Endothelial cell of umbilical vein (primary cell): Measurements from ENCODE around the gene ST6GALNAC6. TPM values are rescaled to one million over a fixed set of nuclear protein-coding genes. Genes with fewer than 3 reads are reported as not detected.

Experiments used
- BruUV-seq: library from RNA; stranded (reverse); fragments of 400-500 nt; replicated peaks from 2 replicates; lab custom pipeline; 2021; lab: Mats Ljungman, UMichigan
- CTCF ChIA-PET: fragments of 300-600, 350-600 bp; sonication (Branson Sonifier 250); formaldehyde crosslinking; loops from one replicate; lab custom pipeline; 2021; ENCODE audit warnings: antibody characterized with exemption, inconsistent platforms; lab: Charles Lee
- POLR2A ChIA-PET: fragments of 300-600, 350-600 bp; sonication (Branson Sonifier 250); formaldehyde crosslinking; loops from one replicate; lab custom pipeline; 2021; ENCODE audit warnings: antibody characterized with exemption, inconsistent platforms; lab: Charles Lee
- DNase-seq: peaks from one replicate; pipeline ENCODE4 v3.0.0-alpha.2; 2011; ENCODE audit warnings: low read depth, low spot score
- FAIRE-seq: peaks from 2 replicates; lab custom pipeline; 2011; peaks lifted over from hg19 to GRCh38; lab: Jason Lieb, UNC
- H2AFZ ChIP-seq: 2 replicates; pipeline ENCODE4 v1.6.0; 2012; ENCODE audit warnings: low read depth, low read length, control low read depth, inconsistent platforms
- H3K27ac ChIP-seq: 2 replicates; pipeline ENCODE4 v1.5.1; 2011; ENCODE audit warnings: low read depth, mild to moderate bottlenecking, control low read depth, low read length, moderate library complexity; ENCODE audit not compliant: insufficient read depth
- H3K27me3 ChIP-seq, 2 experiments: 2 replicates each; pipeline versions ENCODE4 v1.6.0 to v1.6.1; 2011; ENCODE audit warnings: low read length in 2 of 2, mixed read lengths in 1 of 2; ENCODE audit not compliant: control insufficient read depth in 2 of 2, insufficient read depth in 2 of 2
- H3K36me3 ChIP-seq, 2 experiments: 2 replicates in 1 of 2; 3 replicates in 1 of 2; pipeline ENCODE4 v1.5.1; 2011; ENCODE audit warnings: low read length in 2 of 2, mild to moderate bottlenecking in 1 of 2, moderate library complexity in 1 of 2; ENCODE audit not compliant: control insufficient read depth in 2 of 2, insufficient read depth in 2 of 2; ENCODE audit errors: extremely low read depth in 1 of 2
- H3K4me1 ChIP-seq: 3 replicates; pipeline ENCODE4 v1.5.1; 2011; ENCODE audit warnings: mild to moderate bottlenecking, low read length; ENCODE audit not compliant: control insufficient read depth, insufficient read depth; ENCODE audit errors: extremely low read depth
- H3K4me2 ChIP-seq: 2 replicates; pipeline ENCODE4 v1.6.1; 2011; ENCODE audit warnings: low read length, control low read depth, mixed read lengths; ENCODE audit not compliant: insufficient read depth
- H3K4me3 ChIP-seq, 3 experiments: fragments of 200-600 bp in 1 of 3; sonication (generic), shearing (Covaris generic) in 1 of 3; replicated peaks in 1 of 3; 2 replicates each; pipeline ENCODE4 v1.5.1; 2011 to 2016; ENCODE audit warnings: control low read depth in 3 of 3, low read length in 3 of 3, mild to moderate bottlenecking in 2 of 3, inconsistent platforms in 1 of 3, low read depth in 1 of 3, moderate library complexity in 1 of 3; ENCODE audit not compliant: insufficient read depth in 1 of 3
- H3K79me2 ChIP-seq: 2 replicates; pipeline ENCODE4 v1.6.0; 2012; ENCODE audit warnings: low read length, inconsistent platforms; ENCODE audit not compliant: control insufficient read depth, insufficient read depth
- H3K9ac ChIP-seq: replicated peaks from 2 replicates; pipeline ENCODE3; 2011; ENCODE audit warnings: low read length, control low read depth; ENCODE audit not compliant: insufficient read depth; ENCODE audit errors: extremely low read depth
- H3K9me1 ChIP-seq: replicated peaks from 3 replicates; pipeline ENCODE4 v1.6.0; 2011; ENCODE audit warnings: mild to moderate bottlenecking, low read length; ENCODE audit not compliant: control insufficient read depth, insufficient read depth; ENCODE audit errors: extremely low read depth
- H3K9me3 ChIP-seq: replicated peaks from 2 replicates; pipeline ENCODE4 v1.5.1; 2012; ENCODE audit warnings: low read length, inconsistent platforms; ENCODE audit not compliant: control insufficient read depth, insufficient read depth
- H4K20me1 ChIP-seq: replicated peaks from 2 replicates; pipeline ENCODE3; 2011; ENCODE audit warnings: mild to moderate bottlenecking, low read length; ENCODE audit not compliant: control insufficient read depth, insufficient read depth; ENCODE audit errors: extremely low read depth
- EZH2 ChIP-seq: IDR thresholded peaks from 2 replicates; pipeline ENCODE4 v1.6.1; 2012; ENCODE audit warnings: borderline replicate concordance, low read depth, mild to moderate bottlenecking, moderate library complexity, low read length, inconsistent platforms; ENCODE audit not compliant: severe bottlenecking
- FOS ChIP-seq: IDR thresholded peaks from 2 replicates; pipeline ENCODE4 v1.6.1; 2011; ENCODE audit warnings: mild to moderate bottlenecking, low read length, moderate library complexity, borderline replicate concordance; ENCODE audit not compliant: insufficient read depth
- GATA2 ChIP-seq: IDR thresholded peaks from 2 replicates; pipeline ENCODE4 v1.7.0; 2011; ENCODE audit warnings: low read depth, mild to moderate bottlenecking, moderate library complexity, mixed read lengths, low read length; ENCODE audit not compliant: insufficient read length, insufficient read depth
- JUN ChIP-seq: IDR thresholded peaks from 2 replicates; pipeline ENCODE4 v1.6.1; 2011; ENCODE audit warnings: borderline replicate concordance, low read depth; ENCODE audit not compliant: insufficient read length, insufficient read depth
- MYC ChIP-seq: IDR thresholded peaks from one replicate; pipeline ENCODE4 v1.6.1; 2011; ENCODE audit warnings: mild to moderate bottlenecking, low read depth, low read length
- POLR2A ChIP-seq: IDR thresholded peaks from 2 replicates; pipeline ENCODE4 v1.6.1; 2012; ENCODE audit warnings: low read depth, mild to moderate bottlenecking, control low read depth, low read length
- POLR2AphosphoS5 ChIP-seq: IDR thresholded peaks from 2 replicates; pipeline ENCODE4 v1.6.1; 2012; ENCODE audit warnings: low read depth, mild to moderate bottlenecking, control low read depth, low read length, moderate library complexity; ENCODE audit not compliant: insufficient read depth
- dilution Hi-C: fragments of 300-500 bp; cut with MboI; formaldehyde crosslinking; loops from one replicate; pipeline ENCODE4 v1.15.0; 2019; ENCODE audit warnings: low sequenced_read_pairs; ENCODE audit not compliant: extremely low pct_ligation_motif_present
- intact Hi-C: fragments of 100-400 bp; cut with micrococcal nuclease; formaldehyde crosslinking; loops from one replicate; pipeline ENCODE4 v1.10.0; 2022
- polyA plus RNA-seq, 4 experiments: library from polyadenylated mRNA; depleted of rRNA in 3 of 4; stranded (reverse) in 3 of 4; unstranded in 1 of 4; fragments of >200 nt; gene quantifications; 2 replicates each; pipeline versions ENCODE4 v1.2.1 to v1.2.3, GENCODE V29; 2011 to 2012; ENCODE audit warnings: missing spikeins in 1 of 4
- total RNA-seq: library from RNA; stranded (reverse); gene quantifications from 2 replicates; pipeline ENCODE4 v1.2.3, GENCODE V29; 2021
- TF ChIP-seq, protein P1 (sequence below), 2 donors: IDR thresholded peaks; 1 replicate in 1 of 2; 2 replicates in 1 of 2; pipeline ENCODE4 v1.5.1; 2011; ENCODE audit warnings: low read length in 2 of 2, mild to moderate bottlenecking in 2 of 2, moderate library complexity in 2 of 2, control low read depth in 1 of 2, inconsistent platforms in 1 of 2, low read depth in 1 of 2; ENCODE audit not compliant: insufficient read depth in 1 of 2; ENCODE audit errors: extremely low read depth in 1 of 2
- TF ChIP-seq, protein P2 (sequence below): IDR thresholded peaks from 2 replicates; pipeline ENCODE4 v1.6.1; 2011; ENCODE audit not compliant: insufficient read depth, insufficient read length

Gene ST6GALNAC6
- total and polyA plus RNA-seq, 2 donors (not counting 3 experiments of a cell fraction or from before 2014, with no cell fraction given) = 43.0 to 78.9 TPM

DNA sequence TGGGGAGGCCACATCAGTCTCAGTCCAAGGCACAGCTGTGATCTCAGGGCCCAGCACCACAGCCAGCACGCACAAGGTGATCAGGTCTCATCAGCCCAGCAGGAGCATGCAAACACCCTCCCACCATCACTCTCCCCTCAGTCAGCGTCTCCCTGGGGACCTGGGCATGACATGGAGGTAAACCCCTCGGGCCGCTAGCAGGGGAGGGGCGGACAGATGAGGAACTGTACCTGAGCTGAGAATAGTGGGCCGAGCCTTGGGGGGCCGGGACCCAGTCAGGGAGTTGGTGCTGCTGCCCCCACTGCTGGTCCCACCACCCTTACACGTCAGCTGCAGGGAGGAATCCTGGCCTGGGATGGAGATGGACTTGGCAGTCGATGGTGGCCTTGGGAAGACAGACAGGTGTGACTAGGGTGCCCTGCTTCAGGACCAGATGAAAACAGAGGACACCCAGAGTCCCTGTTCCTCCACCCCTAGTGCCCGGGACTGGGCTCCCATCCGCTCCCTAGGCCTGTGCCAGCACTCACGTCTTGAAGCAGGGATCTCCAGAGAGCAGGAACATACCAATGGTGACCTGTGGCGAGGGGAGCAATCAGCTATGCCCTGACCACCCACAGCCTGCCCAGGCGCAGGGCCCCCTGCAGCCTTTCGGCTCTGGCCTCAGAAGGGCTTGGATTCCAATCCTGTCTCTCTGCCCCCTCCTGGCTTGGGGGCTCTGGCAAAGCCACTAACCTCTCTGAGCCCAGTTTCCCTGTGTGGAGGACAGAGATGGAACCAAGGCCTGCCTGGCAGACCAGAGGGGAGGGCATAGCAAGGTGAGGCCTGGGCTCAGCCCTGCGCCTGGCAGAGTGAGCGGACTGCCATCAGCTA lies 48.7 kb upstream of the ST6GALNAC6 start:
- no peaks in the 10 kb centered on the region for H3K79me2 ChIP-seq
- intact Hi-C loops = no loop called here
- no peaks in the 10 kb centered on the region for H4K20me1 ChIP-seq
- H2AFZ ChIP-seq = no peak overlapping the region
- H3K4me3 ChIP-seq = no peak overlapping the region
- DNase-seq = no peak
- no peak overlapping the region for H3K9ac ChIP-seq
- peaks cover 6% of the 10 kb centered on the region for H3K4me1 ChIP-seq
- H3K9me3 ChIP-seq = no peaks in the 10 kb centered on the region
- no peak for FAIRE-seq
- ChIA-PET POLR2A (no interaction called here), CTCF (interaction anchor here (0.7 to 3.3 kb wide), 4 partner anchors 58 to 169 kb away, joined by 3 to 17 read pairs (median 4); no protein-coding TSS in a partner anchor)
- H3K36me3 ChIP-seq = peaks cover 0 to 5% of the 10 kb centered on the region in 2 experiments
- H3K27ac ChIP-seq = no peak overlapping the region
- BruUV-seq = no TSS peak
- H3K4me2 ChIP-seq = no peak overlapping the region
- TF ChIP-seq POLR2A (no peak), MYC (no peak), EZH2 (no peak), GATA2 (no peak), POLR2AphosphoS5 (no peak), JUN (no peak), FOS (no peak)
- TF ChIP-seq, protein P1, sequence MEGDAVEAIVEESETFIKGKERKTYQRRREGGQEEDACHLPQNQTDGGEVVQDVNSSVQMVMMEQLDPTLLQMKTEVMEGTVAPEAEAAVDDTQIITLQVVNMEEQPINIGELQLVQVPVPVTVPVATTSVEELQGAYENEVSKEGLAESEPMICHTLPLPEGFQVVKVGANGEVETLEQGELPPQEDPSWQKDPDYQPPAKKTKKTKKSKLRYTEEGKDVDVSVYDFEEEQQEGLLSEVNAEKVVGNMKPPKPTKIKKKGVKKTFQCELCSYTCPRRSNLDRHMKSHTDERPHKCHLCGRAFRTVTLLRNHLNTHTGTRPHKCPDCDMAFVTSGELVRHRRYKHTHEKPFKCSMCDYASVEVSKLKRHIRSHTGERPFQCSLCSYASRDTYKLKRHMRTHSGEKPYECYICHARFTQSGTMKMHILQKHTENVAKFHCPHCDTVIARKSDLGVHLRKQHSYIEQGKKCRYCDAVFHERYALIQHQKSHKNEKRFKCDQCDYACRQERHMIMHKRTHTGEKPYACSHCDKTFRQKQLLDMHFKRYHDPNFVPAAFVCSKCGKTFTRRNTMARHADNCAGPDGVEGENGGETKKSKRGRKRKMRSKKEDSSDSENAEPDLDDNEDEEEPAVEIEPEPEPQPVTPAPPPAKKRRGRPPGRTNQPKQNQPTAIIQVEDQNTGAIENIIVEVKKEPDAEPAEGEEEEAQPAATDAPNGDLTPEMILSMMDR (IDR thresholded peaks at IDR 0.05; ENCODE audit: extremely low read depth in 1 of 2, insufficient read depth in 1 of 2, low read depth in 1 of 2, low read length in 2 of 2) = no peak
- TF ChIP-seq, protein P2, sequence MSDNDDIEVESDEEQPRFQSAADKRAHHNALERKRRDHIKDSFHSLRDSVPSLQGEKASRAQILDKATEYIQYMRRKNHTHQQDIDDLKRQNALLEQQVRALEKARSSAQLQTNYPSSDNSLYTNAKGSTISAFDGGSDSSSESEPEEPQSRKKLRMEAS = no peak
- no peaks in the 10 kb centered on the region for H3K9me1 ChIP-seq
- H3K27me3 ChIP-seq = no peaks in the 10 kb centered on the region
- dilution Hi-C loops = no loop called here
